ENCODE results near the gene LGALS4.
"Not testable (repeated sequence)": the region's sequence is repeated elsewhere in the genome, so short reads cannot be mapped to it uniquely, and the experiment has no call there.

Gene LGALS4

DNA sequence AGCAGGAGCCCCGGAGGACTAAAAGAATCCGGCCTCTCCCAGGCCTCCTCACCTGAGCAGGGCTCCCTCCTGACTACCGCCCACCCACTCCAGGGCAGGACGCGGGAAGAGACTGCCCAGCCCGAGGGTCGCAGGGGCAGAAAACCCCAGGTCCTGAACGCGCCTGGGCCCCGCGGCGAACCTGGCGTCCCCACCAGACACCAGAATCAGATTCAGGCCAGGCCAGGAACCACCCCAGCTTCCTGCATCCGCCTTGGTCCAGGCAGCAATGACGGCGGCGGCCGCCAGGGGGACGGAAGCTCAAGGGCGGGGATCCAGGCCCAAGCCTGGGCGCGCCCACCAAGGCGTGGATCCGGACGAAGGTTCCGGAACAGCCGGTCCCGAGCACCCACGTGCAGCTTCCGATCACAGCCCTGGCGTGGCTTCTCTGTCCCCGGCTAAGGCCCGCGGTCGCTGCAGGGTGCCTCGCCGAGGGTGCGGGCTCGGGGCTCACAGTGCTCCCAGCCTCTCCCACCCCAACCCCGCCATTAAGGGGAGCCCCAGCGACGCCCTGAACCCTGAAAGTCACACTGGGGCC lies 43.0 kb downstream of the LGALS4 start:
- DNase-seq = no peak

DNA sequence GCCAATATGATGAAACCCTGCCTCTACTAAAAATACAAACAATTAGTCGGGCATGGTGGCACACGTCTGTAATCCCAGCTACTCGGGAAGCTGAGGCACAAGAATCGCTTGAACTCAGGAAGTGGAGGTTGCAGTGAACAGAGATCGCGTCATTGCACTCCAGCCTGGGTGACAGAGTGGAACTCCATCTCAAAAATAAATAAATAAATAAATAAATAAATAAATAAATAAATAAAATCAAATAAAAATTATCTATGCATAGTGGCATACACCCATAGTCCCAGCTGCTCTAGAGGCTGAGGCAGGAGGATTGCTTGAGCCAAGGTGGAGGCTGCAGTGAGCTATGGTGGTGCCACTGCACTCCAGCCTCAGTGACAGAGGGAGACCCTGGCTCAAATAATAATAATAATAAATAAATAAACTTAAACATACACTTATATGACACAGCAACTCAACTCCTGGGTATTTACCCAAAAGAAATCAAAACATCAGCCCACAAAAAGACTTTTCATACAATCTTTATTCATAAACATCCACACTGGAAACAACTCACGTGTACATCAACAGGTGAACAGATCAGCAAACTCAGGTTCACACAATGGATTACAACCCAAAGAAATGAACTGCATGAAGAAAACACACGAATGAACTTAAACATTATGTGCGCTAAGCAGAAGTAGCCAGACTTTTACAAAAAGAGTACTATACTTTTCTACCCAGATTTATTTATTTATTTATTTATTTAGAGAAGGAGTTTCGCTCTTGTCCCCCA lies 46.3 kb downstream of the LGALS4 start:
- DNase-seq = no peak

GRCh38 chr19:38765214-38765613 lies 47.5 kb downstream of the LGALS4 start:
- no peak for DNase-seq

- DNase-seq = no peak
These were observed 48.9 kb downstream of the LGALS4 start for GRCh38 chr19:38763795-38764220.

- not testable (repeated sequence) for DNase-seq
These were observed 50.8 kb downstream of the LGALS4 start for GRCh38 chr19:38761884-38762389.

- DNase-seq = not testable (repeated sequence)
These were observed 51.8 kb downstream of the LGALS4 start for GRCh38 chr19:38760805-38761517.

GRCh38 chr19:38759590-38760003 lies 53.1 kb downstream of the LGALS4 start:
- no peak for DNase-seq

DNA sequence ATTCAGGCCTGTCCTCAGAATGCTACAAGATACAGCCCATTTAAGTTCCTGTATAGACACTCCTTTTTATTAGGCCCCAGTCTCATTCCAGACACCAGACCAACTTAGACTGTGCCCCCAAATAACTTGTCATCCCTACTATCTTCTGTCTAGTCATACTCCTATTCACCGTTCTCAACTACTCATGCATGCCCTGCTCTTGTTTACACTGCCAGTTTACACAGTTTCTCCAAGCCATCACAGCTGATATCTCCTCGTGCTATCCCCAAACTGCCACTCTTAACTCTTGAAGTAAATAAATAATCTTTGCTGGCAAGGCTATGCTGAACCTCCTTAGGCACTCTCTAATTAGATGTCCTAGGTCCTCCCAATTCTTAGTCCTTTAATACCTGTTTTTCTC lies 58.5 kb downstream of the LGALS4 start:
- not testable (repeated sequence) for DNase-seq

GRCh38 chr19:38753783-38754182 lies 59.0 kb downstream of the LGALS4 start:
- DNase-seq = not testable (repeated sequence)

All from NCI-H446 treated with DMSO at 0.1 percent for 48 hours (cell line).